HG02610 (cell line): Measurements from ENCODE around the gene TRPV2.
A peak's percentile ranks its signal among the peaks of the same experiment; 100 is the strongest.

Experiments used
- ATAC-seq: cut with Tn5 transposase; IDR thresholded peaks from one replicate; pipeline ENCODE4 v1.9.1; 2021; ENCODE audit warnings: mild to moderate bottlenecking, moderate library complexity; ENCODE audit not compliant: unreplicated experiment

Gene TRPV2

DNA sequence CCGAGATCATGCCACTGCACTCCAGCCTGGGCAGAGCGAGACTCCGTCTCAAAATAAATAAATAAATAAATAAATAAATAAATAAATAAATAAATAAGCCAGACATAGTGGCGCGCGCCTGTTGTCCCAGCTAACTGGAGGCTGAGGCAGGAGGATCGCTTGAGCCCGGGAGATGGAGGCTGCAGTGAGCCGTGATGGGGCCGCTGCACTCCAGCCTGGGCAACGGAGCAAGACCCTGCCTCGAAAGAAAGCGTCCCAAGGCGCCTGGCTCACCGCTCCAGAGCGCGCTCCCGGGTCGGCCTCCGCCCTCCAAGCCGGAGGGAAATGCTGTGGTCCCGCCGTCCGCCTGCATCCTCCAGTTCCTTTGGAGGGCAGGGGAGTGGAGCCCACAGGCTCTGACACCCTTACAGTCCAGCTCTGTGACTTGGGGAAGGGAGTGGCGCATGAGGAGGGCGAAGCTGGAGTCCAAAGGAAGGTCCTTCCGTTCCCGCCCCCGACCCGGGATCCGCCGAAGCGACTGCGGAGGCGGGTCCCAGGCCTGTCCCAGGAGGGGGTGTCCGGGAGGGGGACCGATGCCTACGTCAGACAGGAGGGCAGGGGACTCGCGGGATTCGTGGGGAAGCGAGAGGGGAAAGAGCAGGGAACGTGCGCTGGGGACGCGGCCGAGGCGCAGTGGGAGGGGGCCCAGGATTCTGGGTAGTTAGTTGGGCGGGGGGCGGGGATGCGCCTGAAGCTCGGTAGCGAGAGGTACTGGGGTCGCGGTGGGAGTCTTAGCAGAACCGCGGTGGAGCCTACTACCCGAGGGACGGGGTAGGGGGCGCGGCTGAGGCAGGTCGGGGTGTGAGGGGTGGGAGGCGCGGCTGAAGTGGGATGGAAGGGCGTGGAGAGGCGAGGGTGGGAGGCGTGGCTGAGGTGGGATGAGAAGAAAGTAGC, 8.4 kb upstream of the TRPV2 start:
- no peak for ATAC-seq

DNA sequence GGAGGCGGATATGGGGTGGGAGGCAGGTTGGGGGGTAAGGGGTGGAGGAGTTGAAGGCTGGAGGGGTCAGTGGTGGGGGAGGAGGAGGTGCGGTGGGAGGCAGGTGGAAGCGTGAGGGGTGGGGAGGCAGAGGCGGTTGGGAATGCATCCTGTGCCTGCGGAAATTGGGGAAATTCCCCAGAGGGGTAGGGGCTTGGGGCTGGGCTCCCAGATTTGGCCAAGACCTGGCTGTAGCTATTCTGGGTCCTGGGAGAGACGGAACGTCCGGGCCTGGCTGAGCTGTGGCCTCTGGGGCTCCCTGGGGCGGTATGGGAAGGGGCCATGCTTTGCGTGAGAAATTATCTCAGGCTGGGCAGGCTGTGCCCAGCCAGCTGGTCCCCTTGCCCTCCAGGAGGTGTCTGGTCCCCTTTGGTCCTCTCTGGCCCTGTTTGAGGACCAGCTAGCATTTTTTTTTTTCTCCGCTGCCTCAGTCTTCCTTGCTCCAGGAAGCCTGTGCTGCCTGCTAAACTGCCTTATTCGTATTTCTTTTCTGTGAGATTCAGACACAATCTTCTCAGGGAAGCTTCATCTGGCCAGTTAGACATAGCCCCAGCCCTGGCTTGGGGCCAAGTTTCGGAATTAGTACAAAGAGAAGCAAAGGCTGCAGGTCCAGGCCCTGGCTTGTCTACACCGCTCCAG, 7.3 kb upstream of the TRPV2 start:
- ATAC-seq, result peak; percentile 80

DNA sequence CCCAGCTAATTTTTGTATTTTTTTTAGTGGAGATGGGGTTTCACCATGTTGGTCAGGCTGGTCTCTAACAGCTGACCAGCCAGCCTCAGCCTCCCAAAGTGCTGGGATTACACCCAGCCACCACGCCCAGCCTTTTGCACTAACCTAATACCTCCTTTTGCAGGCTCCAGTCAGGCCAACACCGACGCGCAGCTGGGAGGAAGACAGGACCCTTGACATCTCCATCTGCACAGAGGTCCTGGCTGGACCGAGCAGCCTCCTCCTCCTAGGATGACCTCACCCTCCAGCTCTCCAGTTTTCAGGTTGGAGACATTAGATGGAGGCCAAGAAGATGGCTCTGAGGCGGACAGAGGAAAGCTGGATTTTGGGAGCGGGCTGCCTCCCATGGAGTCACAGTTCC, 2.0 kb downstream of the TRPV2 start:
- no peak for ATAC-seq

DNA sequence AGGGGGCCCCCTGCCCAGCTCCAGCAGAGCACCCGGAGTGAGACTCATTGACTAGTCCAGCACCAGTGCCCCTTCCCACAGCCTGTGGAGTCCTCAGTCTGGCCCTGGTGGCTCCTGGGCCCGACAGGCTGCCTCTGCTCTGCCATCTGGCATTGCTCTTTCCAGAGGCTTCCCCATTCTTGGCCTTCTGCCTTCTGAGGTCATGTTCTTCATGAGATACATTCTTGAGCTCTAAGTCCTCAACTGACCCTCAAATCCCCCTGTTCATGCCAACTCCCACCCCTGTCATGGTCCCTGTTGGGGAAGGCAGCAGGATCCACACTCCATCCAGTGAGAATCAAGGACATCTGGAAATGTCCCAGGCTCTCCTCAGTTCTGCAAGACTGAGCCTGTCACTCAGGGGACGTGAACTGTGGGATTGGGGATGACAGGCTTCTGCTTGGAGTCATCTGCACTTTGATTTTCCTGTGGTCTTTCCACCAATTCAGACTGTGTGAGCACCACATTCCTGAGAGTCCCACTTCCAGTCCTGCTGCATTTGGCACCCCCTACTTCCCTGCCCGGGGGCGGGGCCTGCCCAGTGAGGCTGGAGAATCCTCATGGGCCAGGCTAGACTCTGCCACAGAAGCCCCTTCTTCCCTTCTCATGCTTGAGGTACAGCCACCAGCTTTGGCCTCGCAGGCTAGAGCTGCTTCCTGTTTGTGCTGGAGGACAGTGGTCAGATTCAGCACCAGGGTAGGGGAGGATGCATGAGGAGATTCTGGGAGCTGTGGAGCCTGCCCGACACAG, 2.7 kb downstream of the TRPV2 start:
- ATAC-seq, result no peak

DNA sequence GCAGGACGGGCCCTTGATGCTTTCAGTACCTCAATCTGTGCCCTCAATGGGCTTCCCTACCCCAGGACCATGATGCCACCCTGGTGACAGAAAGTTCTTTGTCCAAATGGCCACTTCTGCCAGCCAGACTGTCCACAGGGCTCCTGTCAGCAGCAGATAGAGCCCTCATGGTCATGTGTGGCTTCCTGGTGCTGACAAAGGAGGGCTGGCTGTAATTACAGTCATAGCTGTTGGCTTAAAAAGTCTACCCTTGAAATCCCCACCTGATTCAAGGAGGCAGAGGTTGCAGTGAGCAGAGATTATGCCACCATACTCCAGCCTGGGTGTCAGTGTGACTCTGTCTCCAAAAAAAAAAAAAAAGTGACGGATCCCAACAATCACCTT, 3.3 kb downstream of the TRPV2 start:
- no peak for ATAC-seq

DNA sequence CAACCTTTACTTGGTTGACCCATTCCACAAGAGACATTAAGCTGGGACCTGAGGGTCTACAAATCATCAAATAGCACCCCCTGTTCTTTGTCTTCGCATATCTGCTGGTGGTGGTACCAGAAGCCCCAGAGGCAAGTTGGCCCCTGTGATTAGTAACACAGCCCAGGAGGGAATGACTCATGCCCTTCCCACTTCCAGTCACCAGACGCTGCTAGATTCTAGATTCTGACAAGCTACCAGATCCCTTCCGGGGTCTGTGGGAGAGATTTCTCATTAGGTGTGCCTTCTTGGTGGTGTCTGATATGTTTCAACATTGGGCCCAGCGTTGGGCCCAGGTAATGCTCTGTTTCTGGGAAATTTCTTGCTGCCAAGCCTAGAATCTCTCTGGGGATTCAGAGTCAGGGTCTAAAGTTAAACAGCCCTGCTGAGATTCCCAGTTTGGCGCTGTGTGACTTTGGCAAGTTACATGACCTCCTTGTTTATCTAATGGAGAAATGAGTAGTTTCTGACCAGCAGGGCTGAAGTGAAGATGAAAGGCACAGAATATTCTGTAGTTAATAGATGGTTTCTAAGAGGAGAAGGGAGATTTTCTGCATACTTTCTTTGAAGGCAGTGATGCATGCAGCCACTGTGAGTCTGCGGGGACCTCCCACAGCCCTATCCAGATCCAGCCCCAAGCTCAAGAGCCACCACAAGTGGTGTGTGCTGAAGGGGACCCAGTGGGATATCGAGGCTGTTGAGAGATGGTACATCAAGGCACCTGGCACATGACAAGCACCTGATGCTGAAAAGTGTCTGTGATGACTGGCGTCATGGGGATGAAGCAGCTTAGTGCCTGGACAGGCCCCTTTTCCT, 3.9 kb downstream of the TRPV2 start:
- ATAC-seq, result peak; percentile 37

DNA sequence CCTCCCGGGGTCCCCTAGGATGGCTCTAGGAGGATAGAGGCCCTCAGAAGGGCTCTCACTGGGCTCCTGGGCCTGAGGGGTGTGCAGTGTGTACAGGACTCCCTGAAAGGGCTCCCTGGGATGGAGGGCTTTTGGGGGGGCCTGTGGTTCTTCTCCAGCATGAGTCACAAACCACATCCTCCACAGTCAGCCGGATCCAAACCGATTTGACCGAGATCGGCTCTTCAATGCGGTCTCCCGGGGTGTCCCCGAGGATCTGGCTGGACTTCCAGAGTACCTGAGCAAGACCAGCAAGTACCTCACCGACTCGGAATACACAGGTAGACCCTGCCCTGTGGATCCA, 4.5 kb downstream of the TRPV2 start:
- no peak for ATAC-seq

DNA sequence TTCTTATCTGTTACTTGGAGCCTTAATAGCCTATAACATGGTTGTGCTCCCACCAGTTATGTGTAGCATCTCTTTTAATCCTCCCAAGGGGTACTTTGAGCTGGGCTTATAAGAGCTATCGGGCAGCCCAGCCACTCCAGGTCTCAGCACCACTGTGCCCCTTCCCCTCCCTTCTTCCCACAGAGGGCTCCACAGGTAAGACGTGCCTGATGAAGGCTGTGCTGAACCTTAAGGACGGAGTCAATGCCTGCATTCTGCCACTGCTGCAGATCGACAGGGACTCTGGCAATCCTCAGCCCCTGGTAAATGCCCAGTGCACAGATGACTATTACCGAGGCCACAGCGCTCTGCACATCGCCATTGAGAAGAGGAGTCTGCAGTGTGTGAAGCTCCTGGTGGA, 7.0 kb downstream of the TRPV2 start:
- ATAC-seq, result no peak

DNA sequence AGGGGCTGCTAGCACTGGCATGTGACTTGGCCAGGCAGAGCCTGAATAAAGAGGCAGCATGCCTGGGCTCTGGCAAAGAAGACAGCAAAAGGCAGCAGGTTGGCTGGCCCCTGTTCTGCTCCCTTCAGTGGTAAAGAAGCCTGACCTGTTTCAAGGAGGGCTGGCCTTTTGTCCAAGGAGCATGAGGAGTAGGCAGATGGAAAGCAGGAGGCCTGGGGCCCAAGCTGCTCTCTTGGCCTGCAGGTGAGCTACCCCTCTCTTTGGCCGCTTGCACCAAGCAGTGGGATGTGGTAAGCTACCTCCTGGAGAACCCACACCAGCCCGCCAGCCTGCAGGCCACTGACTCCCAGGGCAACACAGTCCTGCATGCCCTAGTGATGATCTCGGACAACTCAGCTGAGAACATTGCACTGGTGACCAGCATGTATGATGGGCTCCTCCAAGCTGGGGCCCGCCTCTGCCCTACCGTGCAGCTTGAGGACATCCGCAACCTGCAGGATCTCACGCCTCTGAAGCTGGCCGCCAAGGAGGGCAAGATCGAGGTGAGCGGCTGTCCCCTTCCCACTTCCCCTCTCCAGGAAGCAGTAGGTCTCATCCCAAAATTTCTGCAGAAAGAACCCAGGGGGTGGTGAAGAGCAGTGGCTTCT, 8.0 kb downstream of the TRPV2 start:
- no peak for ATAC-seq

DNA sequence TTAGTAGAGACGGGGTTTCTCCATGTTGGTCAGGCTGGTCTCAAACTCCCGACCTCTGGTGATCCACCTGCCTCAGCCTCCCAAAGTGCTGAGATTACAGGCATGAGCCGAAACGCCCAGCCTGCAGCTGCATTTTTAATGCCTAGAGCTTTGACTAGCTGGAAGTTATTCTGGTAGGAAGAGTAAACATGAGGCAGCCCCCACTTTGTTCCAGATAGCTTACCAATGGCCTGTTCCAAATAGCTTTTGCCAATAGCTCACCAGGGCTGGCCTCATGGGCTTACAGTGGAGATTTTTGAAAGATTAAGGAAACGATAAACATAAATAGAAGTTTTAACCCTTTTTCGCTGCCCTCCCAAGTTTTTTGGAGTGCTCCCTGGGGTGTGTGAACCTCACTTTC, 9.8 kb downstream of the TRPV2 start:
- no peak for ATAC-seq

DNA sequence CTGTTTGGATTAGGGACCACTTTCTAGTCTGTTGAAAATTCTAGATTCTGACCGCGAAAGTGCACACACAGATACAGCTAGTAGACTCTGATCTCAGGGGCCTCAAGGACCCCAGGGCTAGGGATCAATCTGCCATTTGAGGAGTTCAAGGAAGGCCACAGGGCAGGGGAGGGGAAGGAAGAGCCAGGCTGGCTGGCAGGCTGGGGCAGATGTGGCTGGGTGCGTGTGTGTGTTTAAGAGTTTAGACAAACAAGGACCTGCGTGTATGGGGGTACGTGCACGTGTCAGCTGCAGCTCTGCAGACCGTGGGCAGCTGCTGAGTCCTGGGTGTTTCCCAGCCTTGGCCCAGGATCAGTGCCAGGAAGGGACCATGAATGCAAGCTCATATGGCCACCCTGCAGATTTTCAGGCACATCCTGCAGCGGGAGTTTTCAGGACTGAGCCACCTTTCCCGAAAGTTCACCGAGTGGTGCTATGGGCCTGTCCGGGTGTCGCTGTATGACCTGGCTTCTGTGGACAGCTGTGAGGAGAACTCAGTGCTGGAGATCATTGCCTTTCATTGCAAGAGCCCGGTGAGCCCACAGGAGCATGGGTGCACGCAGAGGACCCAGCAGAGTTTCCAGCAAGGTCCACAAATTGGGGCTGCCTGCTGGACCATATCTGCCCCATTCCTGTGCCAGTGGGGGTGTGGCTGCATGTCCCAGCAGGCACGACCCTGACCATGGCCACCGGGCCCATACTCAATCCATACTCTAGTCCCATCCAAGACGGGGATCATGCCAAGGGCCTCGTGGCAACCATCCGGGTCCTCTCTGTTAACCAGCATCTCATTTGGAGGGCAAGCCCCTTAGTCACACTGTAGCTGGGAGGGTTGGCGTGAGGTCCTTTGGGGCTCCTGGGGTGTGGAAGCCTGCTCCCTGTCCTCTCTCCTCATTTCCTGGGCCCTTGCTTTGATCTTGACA, 10.6 kb downstream of the TRPV2 start:
- no peak for ATAC-seq

DNA sequence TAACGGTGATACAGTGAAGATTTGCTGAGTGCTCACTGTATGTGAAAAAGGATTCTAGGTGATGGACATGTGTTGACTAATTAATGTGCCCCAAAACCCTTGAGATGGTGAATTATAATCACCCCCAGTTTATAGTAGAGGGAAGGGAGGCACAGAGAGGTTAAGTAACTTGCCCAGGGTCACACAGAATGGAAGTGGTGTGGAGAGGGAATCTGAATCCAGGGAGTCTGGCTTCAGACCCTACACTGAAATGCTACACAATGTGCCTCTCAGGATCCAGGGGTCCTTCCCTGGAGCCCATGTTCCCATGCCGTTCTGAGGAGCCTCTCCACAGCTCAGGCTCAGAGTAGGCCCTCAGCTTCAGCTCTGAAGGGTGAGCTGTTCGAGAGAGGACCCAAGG, 11.6 kb downstream of the TRPV2 start:
- no peak for ATAC-seq

DNA sequence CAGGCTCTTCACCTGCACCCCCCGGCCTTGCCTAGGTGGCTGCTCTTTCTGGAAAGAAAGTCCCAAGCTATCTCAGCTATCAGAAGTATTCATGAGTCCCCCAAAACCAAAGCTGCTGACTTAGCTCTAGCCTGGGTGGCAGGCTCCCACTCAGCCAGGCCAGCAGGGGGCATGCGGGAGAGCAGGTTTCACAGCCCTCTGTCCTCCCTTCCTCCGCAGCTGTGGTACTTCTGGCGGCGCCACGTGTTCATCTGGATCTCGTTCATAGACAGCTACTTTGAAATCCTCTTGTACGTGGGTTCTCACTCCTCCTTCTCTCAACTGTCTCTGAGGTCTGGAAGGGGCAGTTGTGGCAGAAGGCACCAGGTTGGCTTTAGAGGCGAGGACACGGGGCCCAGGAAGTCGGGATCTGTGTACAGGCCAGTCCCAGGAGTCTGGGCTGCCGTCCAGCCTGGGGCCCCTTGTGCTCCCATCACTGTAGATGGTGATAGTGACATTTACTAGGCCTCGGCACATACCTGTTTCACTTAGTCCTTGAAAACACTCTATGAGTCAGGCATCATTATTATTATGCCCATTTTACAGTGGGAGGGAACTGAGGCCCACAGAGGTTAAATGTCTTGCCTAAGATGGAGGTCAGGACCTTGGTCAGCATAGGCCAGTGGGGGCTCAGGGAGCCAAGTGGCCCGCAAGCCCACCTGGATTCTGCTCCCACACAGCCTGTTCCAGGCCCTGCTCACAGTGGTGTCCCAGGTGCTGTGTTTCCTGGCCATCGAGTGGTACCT, 12.9 kb downstream of the TRPV2 start:
- no peak for ATAC-seq

DNA sequence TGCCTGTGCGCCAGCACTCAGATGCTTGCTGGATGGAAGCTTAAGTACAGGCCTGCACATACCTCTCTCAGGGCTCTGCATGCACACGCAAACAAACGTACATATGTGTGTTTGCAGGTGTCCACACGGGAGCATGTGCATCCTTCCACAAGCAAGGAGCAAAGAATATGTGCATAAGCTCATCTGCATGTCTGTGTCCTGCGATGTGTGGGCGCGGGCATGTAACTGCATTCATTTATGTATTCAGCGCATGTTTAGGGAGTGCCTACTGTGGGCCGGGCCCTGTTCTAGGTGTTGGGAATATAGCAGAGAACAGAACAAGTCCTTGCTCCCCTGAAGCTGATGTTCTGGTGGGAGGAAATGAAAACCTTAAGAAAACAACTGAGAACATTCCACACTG, 13.7 kb downstream of the TRPV2 start:
- ATAC-seq, result no peak

DNA sequence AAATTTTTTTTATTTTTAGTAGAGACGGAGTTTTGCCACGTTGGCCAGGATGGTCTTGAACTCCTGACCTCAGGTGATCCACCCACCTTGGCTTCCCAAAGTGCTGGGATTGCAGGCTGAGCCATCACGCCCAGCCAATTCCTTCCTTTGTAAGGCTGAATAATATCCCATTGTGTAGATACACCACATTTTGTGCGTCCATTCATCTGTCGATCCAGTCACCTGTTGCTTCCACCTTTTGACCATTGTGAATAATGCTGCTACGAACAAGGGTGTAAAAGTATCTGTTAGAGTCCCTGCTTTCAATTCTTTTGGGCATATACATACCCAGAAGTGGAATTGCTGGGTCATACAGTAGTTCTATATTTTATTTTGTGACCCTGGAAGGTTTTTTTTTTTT, 15.3 kb downstream of the TRPV2 start:
- no peak for ATAC-seq

DNA sequence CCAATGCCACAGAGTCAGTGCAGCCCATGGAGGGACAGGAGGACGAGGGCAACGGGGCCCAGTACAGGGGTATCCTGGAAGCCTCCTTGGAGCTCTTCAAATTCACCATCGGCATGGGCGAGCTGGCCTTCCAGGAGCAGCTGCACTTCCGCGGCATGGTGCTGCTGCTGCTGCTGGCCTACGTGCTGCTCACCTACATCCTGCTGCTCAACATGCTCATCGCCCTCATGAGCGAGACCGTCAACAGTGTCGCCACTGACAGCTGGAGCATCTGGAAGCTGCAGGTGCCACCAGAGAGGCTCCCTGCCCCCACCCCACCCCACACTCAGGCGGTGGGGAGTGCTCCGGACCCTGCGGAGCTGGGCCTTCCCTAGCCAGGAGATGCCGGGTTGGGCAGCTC, 16.6 kb downstream of the TRPV2 start:
- no peak for ATAC-seq

DNA sequence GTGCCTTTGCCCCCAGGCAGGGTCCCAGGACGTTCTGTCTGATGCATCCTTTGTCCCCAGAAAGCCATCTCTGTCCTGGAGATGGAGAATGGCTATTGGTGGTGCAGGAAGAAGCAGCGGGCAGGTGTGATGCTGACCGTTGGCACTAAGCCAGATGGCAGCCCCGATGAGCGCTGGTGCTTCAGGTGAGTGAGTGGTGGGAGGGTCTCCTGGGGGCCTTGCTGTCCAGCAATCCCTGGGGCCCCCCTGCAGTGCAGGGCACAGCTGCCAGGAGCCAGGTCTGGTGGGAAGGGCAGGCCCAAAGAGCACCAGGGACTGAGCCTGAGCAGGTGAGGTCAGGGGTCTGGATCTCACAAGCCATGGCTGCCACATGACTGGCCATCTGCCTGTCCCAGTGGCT, 18.1 kb downstream of the TRPV2 start:
- ATAC-seq, result no peak

DNA sequence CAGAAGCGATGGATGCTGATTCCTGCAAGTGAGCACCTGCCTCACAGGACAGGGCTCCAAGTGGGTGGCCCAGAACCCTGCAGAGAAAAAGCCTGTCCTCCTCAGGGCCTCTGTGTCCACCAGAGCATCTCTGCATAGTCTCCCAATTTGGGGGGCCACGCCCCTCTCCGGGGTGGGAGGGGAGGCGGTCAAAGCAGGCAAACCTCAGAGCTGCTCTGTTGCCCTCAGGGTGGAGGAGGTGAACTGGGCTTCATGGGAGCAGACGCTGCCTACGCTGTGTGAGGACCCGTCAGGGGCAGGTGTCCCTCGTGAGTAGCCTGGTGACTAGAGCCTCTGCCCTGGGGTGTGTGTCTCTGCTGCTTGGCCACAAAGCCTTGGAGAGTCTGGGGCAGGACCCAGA, 19.3 kb downstream of the TRPV2 start:
- no peak for ATAC-seq
